Measurements from ENCODE around the gene CXCL10. TPM values are rescaled to one million over a fixed set of nuclear protein-coding genes. Genes with fewer than 3 reads are reported as not detected.

CXCL10 gene
- total RNA-seq, 6 experiments from 2014 or later: not detected

GRCh38 chr4:76012388-76012801 lies 10.9 kb downstream of the CXCL10 start:
- no peak for TF ChIP-seq CTCF (IDR thresholded peaks at IDR 0.05)
- peak overlapping the region; percentile 97 for H3K27ac Mint-ChIP-seq

GRCh38 chr4:76011700-76012387 lies 11.5 kb downstream of the CXCL10 start:
- Mint-ChIP-seq H3K36me3 (ENCODE audit: low read depth) (no peaks in the 10 kb centered on the region), H3K4me1 (ENCODE audit: low read depth) (peaks cover 27% of the 10 kb centered on the region), H3K27me3 (ENCODE audit: insufficient read depth) (peaks cover 7% of the 10 kb centered on the region), H3K9me3 (no peaks in the 10 kb centered on the region), H3K4me3 (peak overlapping the region; percentile 81), H3K27ac (peak overlapping the region; percentile 97)
- peak; percentile 66 for DNase-seq
- no peak for TF ChIP-seq CTCF (IDR thresholded peaks at IDR 0.05)

More at GRCh38 chr4:76012388-76012801, 10.9 kb downstream of the CXCL10 start:
- peak; percentile 51 for DNase-seq
- no peaks in the 10 kb centered on the region for H3K36me3 Mint-ChIP-seq (ENCODE audit: low read depth)
- H3K27me3 Mint-ChIP-seq (ENCODE audit: insufficient read depth): peaks cover 7% of the 10 kb centered on the region
- H3K4me3 Mint-ChIP-seq: peak overlapping the region; percentile 81
- peaks cover 27% of the 10 kb centered on the region for H3K4me1 Mint-ChIP-seq (ENCODE audit: low read depth)
- no peaks in the 10 kb centered on the region for H3K9me3 Mint-ChIP-seq

- Mint-ChIP-seq H3K4me1 (ENCODE audit: low read depth) (peaks cover 27% of the 10 kb centered on the region), H3K27me3 (ENCODE audit: insufficient read depth) (peaks cover 8% of the 10 kb centered on the region), H3K9me3 (no peaks in the 10 kb centered on the region), H3K27ac (peak overlapping the region; percentile 97), H3K4me3 (peak overlapping the region; percentile 81), H3K36me3 (ENCODE audit: low read depth) (no peaks in the 10 kb centered on the region)
- TF ChIP-seq CTCF (IDR thresholded peaks at IDR 0.05): no peak
- no peak for DNase-seq
These were observed 12.2 kb downstream of the CXCL10 start for GRCh38 chr4:76011018-76011670.

- Mint-ChIP-seq H3K4me1 (ENCODE audit: low read depth) (peaks cover 27% of the 10 kb centered on the region), H3K36me3 (ENCODE audit: low read depth) (no peaks in the 10 kb centered on the region), H3K27ac (no peak overlapping the region), H3K9me3 (no peaks in the 10 kb centered on the region), H3K27me3 (ENCODE audit: insufficient read depth) (peaks cover 12% of the 10 kb centered on the region), H3K4me3 (no peak overlapping the region)
- TF ChIP-seq CTCF (IDR thresholded peaks at IDR 0.05): no peak
- DNase-seq: no peak
These were observed 12.7 kb downstream of the CXCL10 start for GRCh38 chr4:76010576-76010975.

GRCh38 chr4:76009311-76009710 lies 14.0 kb downstream of the CXCL10 start:
- TF ChIP-seq CTCF (IDR thresholded peaks at IDR 0.05): no peak
- Mint-ChIP-seq H3K27me3 (ENCODE audit: insufficient read depth) (peaks cover 13% of the 10 kb centered on the region), H3K4me1 (ENCODE audit: low read depth) (peaks cover 27% of the 10 kb centered on the region), H3K36me3 (ENCODE audit: low read depth) (no peaks in the 10 kb centered on the region), H3K27ac (no peak overlapping the region), H3K9me3 (no peaks in the 10 kb centered on the region), H3K4me3 (no peak overlapping the region)
- no peak for DNase-seq
